GM12874 (cell line): ENCODE data around the gene MAPKAP1.

Experiments
- CTCF ChIP-seq: IDR thresholded peaks from 2 replicates; pipeline ENCODE4 v1.5.1; 2011; ENCODE audit warnings: low read depth, mild to moderate bottlenecking, control low read depth, low read length, moderate library complexity; ENCODE audit not compliant: insufficient read depth

The MAPKAP1 gene

DNA sequence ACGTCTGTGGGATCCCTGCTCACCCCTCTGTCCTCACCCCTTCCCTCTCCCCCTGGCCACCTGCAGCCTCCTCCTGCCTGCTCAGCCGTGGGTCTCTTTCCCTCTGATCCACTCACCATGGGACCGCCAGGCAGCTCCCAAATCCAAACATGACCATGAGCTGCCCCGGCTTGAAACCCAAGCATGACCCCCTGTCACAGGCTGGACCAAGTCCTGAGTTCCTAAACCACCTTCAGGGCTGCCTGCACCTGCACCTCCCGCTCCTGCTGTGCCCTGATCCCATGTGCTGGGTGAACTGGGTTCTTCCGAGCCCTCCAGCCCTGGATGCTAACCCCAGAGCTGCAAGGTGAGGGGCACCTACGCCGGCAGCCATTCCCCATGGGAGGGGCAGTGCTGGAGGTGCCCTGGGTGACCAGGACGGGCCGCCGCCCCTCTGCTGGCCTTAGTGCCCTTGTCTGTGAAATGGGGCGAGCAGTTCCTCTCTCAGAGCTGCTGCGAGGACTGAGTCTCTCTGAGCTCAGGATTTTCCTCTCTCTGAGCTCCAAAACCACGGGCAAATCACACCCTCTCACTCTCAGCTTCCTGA is 295.7 kb downstream of the MAPKAP1 start:
- no peak for TF ChIP-seq CTCF

DNA sequence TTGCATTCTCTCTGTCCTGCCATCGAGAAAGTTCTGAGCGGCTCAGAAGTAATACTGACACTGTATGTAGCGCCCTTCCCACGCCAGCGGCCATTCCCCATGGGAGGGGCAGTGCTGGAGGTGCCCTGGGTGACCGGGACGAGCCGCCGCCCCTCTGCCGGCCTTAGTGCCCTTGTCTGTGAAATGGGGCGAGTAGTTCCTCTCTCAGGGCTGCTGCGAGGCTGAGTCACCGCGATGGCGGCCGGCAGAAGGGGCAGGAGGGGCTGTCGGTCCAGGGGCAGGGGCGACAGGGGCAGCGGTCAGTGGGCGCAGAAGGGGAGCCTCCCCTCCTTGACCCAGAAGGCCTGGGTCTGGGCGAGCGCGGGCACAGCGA is 296.5 kb downstream of the MAPKAP1 start:
- no peak for TF ChIP-seq CTCF

- TF ChIP-seq CTCF: no peak
Observed at GRCh38 chr9:125409637-125410521, 297.1 kb downstream of the MAPKAP1 start.

GRCh38 chr9:125409217-125409636 is 297.8 kb downstream of the MAPKAP1 start:
- TF ChIP-seq CTCF: no peak

GRCh38 chr9:125407974-125408900 is 298.8 kb downstream of the MAPKAP1 start:
- peak; percentile 92 for TF ChIP-seq CTCF

GRCh38 chr9:125407432-125407973 is 299.5 kb downstream of the MAPKAP1 start:
- TF ChIP-seq CTCF: no peak

DNA sequence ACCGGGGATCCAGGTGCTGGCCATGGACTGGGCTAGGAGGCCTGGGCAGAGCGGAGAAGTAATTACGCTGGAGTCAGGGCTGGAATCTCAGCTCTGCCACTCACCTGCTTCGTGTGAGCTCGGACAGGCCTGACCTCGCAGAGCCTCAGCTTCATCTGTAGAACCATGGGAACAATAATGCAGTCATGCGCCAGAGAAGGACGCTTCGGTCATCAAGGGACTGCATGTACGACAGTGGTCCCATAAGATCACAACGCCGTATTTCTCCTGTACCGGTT is 300.3 kb downstream of the MAPKAP1 start:
- no peak for TF ChIP-seq CTCF
